Suprapubic skin (tissue), 4 donors: Measurements from ENCODE around the gene TULP3. TPM values are rescaled to one million over a fixed set of nuclear protein-coding genes. Genes with fewer than 3 reads are reported as not detected.

Experiments
- DNase-seq, 2 donors: peaks; one replicate each; pipeline ENCODE4 v3.0.0-alpha.2; 2019; ENCODE audit warnings: low spot score in 2 of 2
- H3K27ac ChIP-seq: fragments of 200-600 bp; sonication (generic); one replicate; pipeline ENCODE4 v1.5.1; 2019
- H3K27me3 ChIP-seq: fragments of 200-600 bp; sonication (generic); one replicate; pipeline ENCODE4 v1.5.1; 2019
- H3K36me3 ChIP-seq: fragments of 200-600 bp; sonication (generic); one replicate; pipeline ENCODE4 v1.5.1; 2019
- H3K4me1 ChIP-seq: fragments of 200-600 bp; sonication (generic); one replicate; pipeline ENCODE4 v1.5.1; 2019
- H3K4me3 ChIP-seq: fragments of 200-600 bp; sonication (generic); one replicate; pipeline ENCODE4 v1.5.1; 2019; ENCODE audit warnings: mild to moderate bottlenecking
- H3K9me3 ChIP-seq: fragments of 200-600 bp; sonication (generic); one replicate; pipeline ENCODE4 v1.5.1; 2019
- CTCF ChIP-seq, 2 donors: fragments of 200-600 bp in 1 of 2; fragments of 450-650 bp in 1 of 2; sonication (generic) in 1 of 2; IDR thresholded peaks; one replicate each; pipeline ENCODE4 v1.5.1; 2016 to 2019; ENCODE audit warnings: antibody characterized with exemption in 2 of 2, mild to moderate bottlenecking in 1 of 2, moderate library complexity in 1 of 2
- EP300 ChIP-seq: sonication (generic); formaldehyde crosslinking; IDR thresholded peaks from one replicate; pipeline ENCODE4 v1.6.1; 2017; ENCODE audit warnings: antibody characterized with exemption
- POLR2A ChIP-seq, 2 donors: fragments of 450-650 bp; IDR thresholded peaks; one replicate each; pipeline ENCODE4 v1.6.1; 2017; ENCODE audit warnings: antibody characterized with exemption in 2 of 2, mild to moderate bottlenecking in 2 of 2, moderate library complexity in 2 of 2
- POLR2AphosphoS5 ChIP-seq, 3 donors: sonication (generic); formaldehyde crosslinking; IDR thresholded peaks; one replicate each; pipeline ENCODE4 v1.6.1; 2017; ENCODE audit warnings: antibody characterized with exemption in 3 of 3
- WGBS: methylation state at CpG from one replicate; pipeline ENCODE4 v1.1.5; 2018; 5-methylcytosine and 5-hydroxymethylcytosine counted together
- total RNA-seq, 4 donors: library from RNA; depleted of rRNA; stranded (reverse); fragments of >200 nt; gene quantifications; one replicate each; pipeline ENCODE4 v1.1.0, GENCODE V29; 2016

Gene TULP3
- total RNA-seq, 4 donors from 2014 or later: 21.0 to 55.8 (median 35.6) TPM

GRCh38 chr12:2940564-2940963 is 49.9 kb downstream of the TULP3 start:
- no peak for DNase-seq
- Histone ChIP-seq H3K4me1 (peaks cover 4% of the 10 kb centered on the region), H3K27me3 (no peaks in the 10 kb centered on the region), H3K27ac (no peak overlapping the region), H3K4me3 (no peak overlapping the region), H3K36me3 (peaks cover 56% of the 10 kb centered on the region), H3K9me3 (no peaks in the 10 kb centered on the region)
- 65% methylated on average over 10 of the region's 10 CpGs for WGBS
- TF ChIP-seq CTCF (IDR thresholded peaks at IDR 0.05) (no peak), POLR2A (IDR thresholded peaks at IDR 0.05) (no peak), POLR2AphosphoS5 (IDR thresholded peaks at IDR 0.05) (no peak), EP300 (no peak)

- Histone ChIP-seq H3K4me3 (no peak overlapping the region), H3K27me3 (no peaks in the 10 kb centered on the region), H3K9me3 (no peaks in the 10 kb centered on the region), H3K4me1 (peaks cover 4% of the 10 kb centered on the region), H3K27ac (no peak overlapping the region), H3K36me3 (peaks cover 49% of the 10 kb centered on the region)
- no peak for DNase-seq
- TF ChIP-seq POLR2AphosphoS5 (IDR thresholded peaks at IDR 0.05): no peak
- TF ChIP-seq POLR2A (IDR thresholded peaks at IDR 0.05): no peak
- no peak for TF ChIP-seq EP300
- TF ChIP-seq CTCF (IDR thresholded peaks at IDR 0.05): no peak
- WGBS: 82% methylated on average over 8 of the region's 8 CpGs
These were observed 50.8 kb downstream of the TULP3 start for GRCh38 chr12:2941524-2941923.

DNA sequence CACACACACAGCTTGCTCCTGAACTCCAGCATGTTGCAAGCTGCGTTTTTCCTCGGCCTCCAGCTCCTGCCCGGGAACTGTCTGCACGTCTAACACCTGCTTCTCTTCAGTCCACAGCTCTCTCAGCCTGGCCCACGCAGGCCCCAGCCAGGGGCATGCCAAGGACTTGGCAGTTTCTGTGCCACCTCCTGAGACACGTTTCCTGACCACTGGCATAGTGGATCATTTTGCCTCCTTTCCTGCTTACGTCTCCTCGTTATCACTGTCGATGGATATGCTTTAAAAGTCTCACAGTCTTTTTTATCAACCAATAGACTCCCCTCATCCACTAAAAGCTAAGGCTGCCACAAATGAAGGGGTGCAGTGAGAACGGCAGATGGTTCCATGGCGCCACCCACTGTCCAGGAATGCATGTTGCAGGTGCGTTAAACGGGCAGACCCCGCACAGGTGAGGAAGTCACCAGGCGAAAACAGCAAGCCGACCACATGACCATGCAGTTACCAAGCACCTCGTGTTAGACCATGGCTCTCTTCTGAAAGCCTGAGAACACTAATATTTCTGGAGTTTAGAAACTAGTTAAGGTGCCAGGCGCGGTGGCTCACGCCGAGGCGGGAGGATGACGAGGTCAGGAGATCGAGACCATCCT is 53.8 kb downstream of the TULP3 start:
- no peak for TF ChIP-seq POLR2AphosphoS5 (IDR thresholded peaks at IDR 0.05)
- peak; percentile 48 to 76 for TF ChIP-seq CTCF (IDR thresholded peaks at IDR 0.05)
- Histone ChIP-seq H3K4me3 (no peak overlapping the region), H3K27ac (no peak overlapping the region), H3K36me3 (peaks cover 22% of the 10 kb centered on the region), H3K27me3 (no peaks in the 10 kb centered on the region), H3K4me1 (peaks cover 4% of the 10 kb centered on the region), H3K9me3 (no peaks in the 10 kb centered on the region)
- DNase-seq: no peak
- WGBS: 35% methylated on average over 24 of the region's 24 CpGs

DNA sequence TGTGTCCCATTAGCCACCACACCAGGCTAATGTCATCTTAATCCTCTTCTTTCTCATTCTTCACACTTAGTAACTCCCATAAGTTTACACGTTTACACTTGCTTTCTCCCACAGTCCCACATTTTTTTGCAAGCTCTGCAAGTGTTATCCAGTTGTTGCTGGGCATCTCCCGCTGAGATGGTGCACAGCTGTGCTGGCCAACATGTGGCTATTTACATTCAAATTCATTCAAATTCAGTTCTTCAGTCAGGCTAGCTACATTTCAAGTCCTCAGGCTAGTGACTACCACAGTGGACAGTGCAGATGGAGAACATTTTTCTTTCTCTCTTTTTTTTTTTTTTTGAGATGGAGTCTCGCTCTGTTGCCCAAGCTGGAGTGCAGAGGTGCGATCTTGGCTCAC is 58.7 kb downstream of the TULP3 start:
- no peaks in the 10 kb centered on the region for H3K9me3 ChIP-seq
- H3K27ac ChIP-seq: no peak overlapping the region
- no peaks in the 10 kb centered on the region for H3K27me3 ChIP-seq
- no peak overlapping the region for H3K4me3 ChIP-seq
- peaks cover 4% of the 10 kb centered on the region for H3K4me1 ChIP-seq
- 83% methylated on average over 4 of the region's 4 CpGs for WGBS
- TF ChIP-seq CTCF (IDR thresholded peaks at IDR 0.05): no peak
- TF ChIP-seq POLR2AphosphoS5 (IDR thresholded peaks at IDR 0.05): no peak
- no peak for TF ChIP-seq EP300
- TF ChIP-seq POLR2A (IDR thresholded peaks at IDR 0.05): no peak
- DNase-seq: no peak
- no peaks in the 10 kb centered on the region for H3K36me3 ChIP-seq

DNA sequence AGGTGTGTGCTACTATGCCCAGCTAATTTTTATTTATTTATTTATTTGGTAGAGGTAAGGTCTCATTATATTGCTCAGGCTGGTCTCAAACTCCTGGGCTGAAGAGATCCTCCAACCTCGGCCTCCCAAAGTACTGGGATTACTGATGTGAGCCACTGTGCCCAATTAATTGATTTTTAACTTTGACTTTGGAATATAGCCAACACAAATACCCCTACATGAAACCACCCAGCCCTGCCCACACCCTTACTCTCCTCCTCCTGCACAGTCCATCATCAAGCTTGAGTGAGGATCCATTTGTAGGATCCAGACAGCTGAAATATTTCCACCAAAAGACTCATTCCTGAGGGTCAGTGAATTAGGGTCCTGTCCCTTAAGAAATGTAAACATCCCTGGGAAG is 65.2 kb downstream of the TULP3 start:
- H3K36me3 ChIP-seq: no peaks in the 10 kb centered on the region
- H3K27me3 ChIP-seq: peaks cover 7% of the 10 kb centered on the region
- DNase-seq: no peak
- TF ChIP-seq POLR2AphosphoS5 (IDR thresholded peaks at IDR 0.05): no peak
- TF ChIP-seq CTCF (IDR thresholded peaks at IDR 0.05): no peak
- TF ChIP-seq POLR2A (IDR thresholded peaks at IDR 0.05): no peak
- TF ChIP-seq EP300: no peak
- 88% methylated on average over 1 of the region's 1 CpG for whole genome bisulfite sequencing
- H3K9me3 ChIP-seq: no peaks in the 10 kb centered on the region
- H3K27ac ChIP-seq: no peak overlapping the region
- peaks cover 26% of the 10 kb centered on the region for H3K4me1 ChIP-seq
- no peak overlapping the region for H3K4me3 ChIP-seq
